ENCODE data around the gene SLC7A1. TPM values are rescaled to one million over a fixed set of nuclear protein-coding genes. Genes with fewer than 3 reads are reported as not detected.
A peak's percentile ranks its signal among the peaks of the same experiment; 100 is the strongest.

Gene SLC7A1
- total and polyA plus RNA-seq, 5 donors, result 4.5 to 43.1 (median 12.0) TPM

- Histone ChIP-seq H3K4me1 (ENCODE audit: control insufficient read depth, insufficient read depth, low read length) (peaks cover 5% of the 10 kb centered on the region), H3K27me3 (ENCODE audit: control insufficient read depth, insufficient read depth) (no peaks in the 10 kb centered on the region), H3K9me3 (ENCODE audit: control insufficient read depth, low read length) (no peaks in the 10 kb centered on the region), H3K27ac (ENCODE audit: low read length) (no peak overlapping the region), H3K4me3 (ENCODE audit: low read length) (no peak overlapping the region)
- WGBS, result 97% methylated on average over 3 of the region's 3 CpGs
- ATAC-seq (no peak), DNase-seq (no peak)
- intact Hi-C loops (cut with DNase I), result loop anchor here in 2 of 4 donors (10.0 kb wide), 2 partner anchors 75 to 185 kb away; partner anchors contain the start of gene SLC7A1 (in 1 of the 2)
These were observed 75.6 kb downstream of the SLC7A1 start for GRCh38 chr13:29519921-29520320.

DNA sequence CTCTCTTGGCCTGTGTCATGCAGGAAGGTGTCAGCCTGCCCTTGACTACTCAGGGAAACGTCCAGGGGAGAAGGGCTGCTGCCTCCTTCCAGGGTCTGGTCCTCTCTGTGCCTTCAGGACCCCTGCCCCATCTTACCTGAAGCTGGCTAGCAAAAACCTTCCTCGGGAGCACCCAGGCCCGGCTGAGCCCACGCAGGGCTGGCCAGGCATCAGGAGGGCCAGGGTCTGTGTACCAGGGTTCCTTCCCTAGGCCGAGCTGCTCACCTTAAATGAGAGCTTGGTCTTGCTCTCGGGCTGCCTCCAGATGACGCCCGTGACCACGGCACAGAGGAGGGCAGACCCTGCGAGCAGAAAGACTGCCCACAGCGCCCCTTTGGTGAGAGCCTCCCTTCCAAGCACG lies 78.6 kb downstream of the SLC7A1 start:
- H3K27me3 ChIP-seq (ENCODE audit: control insufficient read depth, insufficient read depth), result no peaks in the 10 kb centered on the region
- DNase-seq, result no peak
- ATAC-seq, result no peak
- H3K9me3 ChIP-seq (ENCODE audit: control insufficient read depth, low read length), result no peaks in the 10 kb centered on the region
- 93% methylated on average over 12 of the region's 12 CpGs for WGBS
- H3K27ac ChIP-seq (ENCODE audit: low read length), result no peak overlapping the region
- intact Hi-C loops (cut with DNase I), result no loop called here
- no peaks in the 10 kb centered on the region for H3K4me1 ChIP-seq (ENCODE audit: control insufficient read depth, insufficient read depth, low read length)
- no peak overlapping the region for H3K4me3 ChIP-seq (ENCODE audit: low read length)

DNA sequence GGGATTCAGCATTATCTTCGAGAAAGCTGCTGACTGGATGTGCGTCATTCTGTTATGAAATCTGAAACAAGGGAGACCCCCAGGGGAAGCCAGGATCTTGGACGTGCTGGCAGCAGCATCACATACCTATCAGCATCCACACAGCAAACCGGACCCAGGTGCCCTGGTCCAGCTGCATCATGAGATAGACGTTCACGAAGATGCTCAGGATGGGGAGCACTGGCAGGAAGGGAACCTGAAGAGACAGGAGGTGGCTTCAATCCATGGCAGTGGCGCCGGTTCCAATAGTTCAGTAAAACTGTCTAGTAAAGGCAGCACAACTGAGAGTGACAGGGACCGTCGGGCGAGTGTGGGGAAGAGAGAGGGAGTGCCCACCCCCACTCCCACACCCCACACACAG lies 79.5 kb downstream of the SLC7A1 start:
- no peak for ATAC-seq
- Histone ChIP-seq H3K4me1 (ENCODE audit: control insufficient read depth, insufficient read depth, low read length) (no peaks in the 10 kb centered on the region), H3K27me3 (ENCODE audit: control insufficient read depth, insufficient read depth) (no peaks in the 10 kb centered on the region), H3K9me3 (ENCODE audit: control insufficient read depth, low read length) (no peaks in the 10 kb centered on the region), H3K27ac (ENCODE audit: low read length) (no peak overlapping the region), H3K4me3 (ENCODE audit: low read length) (no peak overlapping the region)
- intact Hi-C loops (cut with DNase I), result no loop called here
- 92% methylated on average over 11 of the region's 11 CpGs for WGBS
- no peak for DNase-seq

- Histone ChIP-seq H3K4me3 (ENCODE audit: low read length) (no peak overlapping the region), H3K4me1 (ENCODE audit: control insufficient read depth, insufficient read depth, low read length) (no peaks in the 10 kb centered on the region), H3K27ac (ENCODE audit: low read length) (no peak overlapping the region), H3K27me3 (ENCODE audit: control insufficient read depth, insufficient read depth) (no peaks in the 10 kb centered on the region), H3K9me3 (ENCODE audit: control insufficient read depth, low read length) (no peaks in the 10 kb centered on the region)
- intact Hi-C loops (cut with DNase I), result no loop called here
- 93% methylated on average over 7 of the region's 7 CpGs for WGBS
- DNase-seq (no peak), ATAC-seq (no peak)
These were observed 80.1 kb downstream of the SLC7A1 start for GRCh38 chr13:29515372-29515771.

- WGBS, result 80% methylated on average over 13 of the region's 13 CpGs
- ATAC-seq (no peak), DNase-seq (no peak)
- Histone ChIP-seq H3K27ac (ENCODE audit: low read length) (no peak overlapping the region), H3K27me3 (ENCODE audit: control insufficient read depth, insufficient read depth) (no peaks in the 10 kb centered on the region), H3K4me1 (ENCODE audit: control insufficient read depth, insufficient read depth, low read length) (no peaks in the 10 kb centered on the region), H3K4me3 (ENCODE audit: low read length) (no peak overlapping the region), H3K9me3 (ENCODE audit: control insufficient read depth, low read length) (no peaks in the 10 kb centered on the region)
- intact Hi-C loops (cut with DNase I), result loop anchor here in 1 of 4 donors (5.0 kb wide), 1 partner anchor 602 kb away; no protein-coding TSS in a partner anchor
These were observed 80.7 kb downstream of the SLC7A1 start for GRCh38 chr13:29514720-29515310.

DNA sequence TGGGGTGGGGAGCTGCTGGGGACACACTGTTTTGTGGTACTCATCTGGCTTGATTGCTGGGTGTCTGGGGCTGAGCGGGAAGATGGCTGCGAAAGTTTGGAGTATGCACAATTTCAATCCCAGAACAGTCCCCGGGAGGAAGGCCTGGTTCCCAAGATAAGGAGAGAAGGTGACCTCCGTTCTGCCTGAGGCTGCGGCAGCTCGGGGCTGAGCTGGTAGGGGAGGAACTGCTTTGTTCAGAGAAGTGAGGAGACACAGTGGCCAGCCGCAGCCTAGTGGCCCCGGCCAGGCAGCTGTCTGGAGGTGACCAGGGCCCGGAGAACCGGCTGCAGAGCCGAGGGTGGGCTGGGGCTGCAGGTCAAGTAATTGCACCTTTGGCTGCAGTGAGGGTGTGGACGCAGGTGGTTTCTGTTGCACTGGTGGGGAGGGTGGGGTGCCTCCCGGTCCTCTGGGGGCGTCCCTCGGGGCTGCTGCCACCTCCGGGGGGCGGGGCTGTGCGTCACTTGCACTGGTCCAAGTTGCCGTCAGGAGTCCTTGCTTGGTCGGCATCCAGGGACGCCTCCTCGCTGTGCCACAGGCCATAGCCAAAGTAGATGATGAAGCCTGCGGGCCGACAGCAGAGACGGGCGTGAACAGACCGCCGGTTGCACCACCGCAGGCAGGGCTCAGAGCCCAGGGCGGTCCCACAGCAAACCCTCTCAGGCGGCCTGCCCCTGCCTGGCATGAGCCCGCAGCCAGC lies 81.3 kb downstream of the SLC7A1 start:
- intact Hi-C loops (cut with DNase I), result loop anchor here in 1 of 4 donors (5.0 kb wide), 1 partner anchor 603 kb away; no protein-coding TSS in a partner anchor

GRCh38 chr13:29513002-29513980 lies 82.2 kb downstream of the SLC7A1 start:
- no peak for ATAC-seq
- WGBS, result 94% methylated on average over 24 of the region's 24 CpGs

More for the DNA sequence above, 81.3 kb downstream of the SLC7A1 start:
- no peak overlapping the region for H3K4me3 ChIP-seq (ENCODE audit: low read length)
- no peaks in the 10 kb centered on the region for H3K27me3 ChIP-seq (ENCODE audit: control insufficient read depth, insufficient read depth)
- 88% methylated on average over 32 of the region's 32 CpGs for WGBS
- H3K27ac ChIP-seq (ENCODE audit: low read length), result no peak overlapping the region
- no peaks in the 10 kb centered on the region for H3K9me3 ChIP-seq (ENCODE audit: control insufficient read depth, low read length)
- ATAC-seq (peak; percentile 9 to 45), DNase-seq (no peak)
- H3K4me1 ChIP-seq (ENCODE audit: control insufficient read depth, insufficient read depth, low read length), result no peaks in the 10 kb centered on the region

DNA sequence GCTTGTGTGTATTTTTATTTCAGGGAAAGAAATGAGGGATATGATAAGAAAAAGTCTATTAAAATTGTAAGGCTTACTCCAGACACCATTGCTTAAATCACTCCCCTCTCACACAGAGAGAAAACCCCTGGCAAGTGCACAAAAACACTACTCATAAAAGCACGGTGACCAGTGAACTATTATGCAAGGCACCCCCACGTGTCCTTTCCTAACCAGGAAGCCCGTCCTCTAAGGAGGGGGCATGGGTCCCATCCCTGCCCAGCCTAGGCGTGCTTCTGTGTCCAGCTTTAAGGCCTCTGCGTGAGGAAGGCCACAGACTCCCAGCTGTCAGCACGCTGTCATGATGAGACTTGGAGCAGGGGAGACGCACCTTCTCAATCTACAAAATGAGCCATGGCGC lies 83.5 kb downstream of the SLC7A1 start:
- DNase-seq, result no peak
- H3K27me3 ChIP-seq (ENCODE audit: control insufficient read depth, insufficient read depth), result no peaks in the 10 kb centered on the region
- no peaks in the 10 kb centered on the region for H3K4me1 ChIP-seq (ENCODE audit: control insufficient read depth, insufficient read depth, low read length)
- intact Hi-C loops (cut with DNase I), result loop anchor here in 1 of 4 donors (5.0 kb wide), 1 partner anchor 605 kb away; no protein-coding TSS in a partner anchor
- no peaks in the 10 kb centered on the region for H3K9me3 ChIP-seq (ENCODE audit: control insufficient read depth, low read length)
- H3K4me3 ChIP-seq (ENCODE audit: low read length), result no peak overlapping the region
- no peak for ATAC-seq
- H3K27ac ChIP-seq (ENCODE audit: low read length), result no peak overlapping the region
- 79% methylated on average over 8 of the region's 8 CpGs for WGBS

More at GRCh38 chr13:29513002-29513980, 82.2 kb downstream of the SLC7A1 start:
- no peak overlapping the region for H3K27ac ChIP-seq (ENCODE audit: low read length)
- H3K9me3 ChIP-seq (ENCODE audit: control insufficient read depth, low read length), result no peaks in the 10 kb centered on the region
- no peaks in the 10 kb centered on the region for H3K27me3 ChIP-seq (ENCODE audit: control insufficient read depth, insufficient read depth)
- H3K4me3 ChIP-seq (ENCODE audit: low read length), result no peak overlapping the region
- intact Hi-C loops (cut with DNase I), result loop anchor here in 1 of 4 donors (5.0 kb wide), 1 partner anchor 604 kb away; no protein-coding TSS in a partner anchor
- no peaks in the 10 kb centered on the region for H3K4me1 ChIP-seq (ENCODE audit: control insufficient read depth, insufficient read depth, low read length)
- no peak for DNase-seq

DNA sequence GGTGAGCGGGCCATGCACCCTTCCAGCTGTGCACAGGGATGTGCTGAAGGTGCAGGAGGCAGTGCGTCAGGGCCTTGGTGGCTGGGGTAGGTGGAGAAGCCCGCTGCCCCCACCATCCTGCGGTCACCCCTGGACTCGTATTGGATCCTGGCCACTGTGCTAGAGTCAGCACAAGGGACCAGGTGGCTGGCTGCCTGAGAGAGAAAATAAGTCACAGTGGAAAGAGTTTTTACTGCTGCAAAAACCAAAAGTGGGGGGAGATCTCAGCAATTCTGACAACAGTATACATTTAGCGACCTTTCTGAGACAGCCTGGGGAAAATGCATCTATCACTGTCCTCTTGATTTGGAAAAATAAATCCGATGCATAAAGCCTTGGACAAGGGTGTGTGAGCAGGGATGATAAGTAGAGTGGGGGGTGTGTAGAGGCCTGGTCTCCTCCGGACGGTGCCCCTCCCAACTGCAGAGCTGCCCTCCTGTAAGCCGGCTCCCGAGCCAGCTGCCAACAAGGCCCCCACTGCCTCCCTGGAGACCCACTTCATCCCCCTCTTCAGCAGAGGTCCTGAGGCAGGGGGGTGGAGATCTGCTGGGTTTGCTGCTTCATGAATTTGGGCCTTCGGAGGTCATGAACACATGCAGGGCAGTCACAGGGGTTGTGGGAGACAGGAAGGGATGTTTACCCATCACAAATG lies 84.2 kb downstream of the SLC7A1 start:
- no peaks in the 10 kb centered on the region for H3K4me1 ChIP-seq (ENCODE audit: control insufficient read depth, insufficient read depth, low read length)
- no peak overlapping the region for H3K4me3 ChIP-seq (ENCODE audit: low read length)
- no peaks in the 10 kb centered on the region for H3K9me3 ChIP-seq (ENCODE audit: control insufficient read depth, low read length)
- intact Hi-C loops (cut with DNase I), result loop anchor here in 1 of 4 donors (5.0 kb wide), 1 partner anchor 606 kb away; no protein-coding TSS in a partner anchor
- DNase-seq, result no peak
- WGBS, result 91% methylated on average over 12 of the region's 12 CpGs
- no peak for ATAC-seq
- H3K27ac ChIP-seq (ENCODE audit: low read length), result no peak overlapping the region
- H3K27me3 ChIP-seq (ENCODE audit: control insufficient read depth, insufficient read depth), result no peaks in the 10 kb centered on the region

DNA sequence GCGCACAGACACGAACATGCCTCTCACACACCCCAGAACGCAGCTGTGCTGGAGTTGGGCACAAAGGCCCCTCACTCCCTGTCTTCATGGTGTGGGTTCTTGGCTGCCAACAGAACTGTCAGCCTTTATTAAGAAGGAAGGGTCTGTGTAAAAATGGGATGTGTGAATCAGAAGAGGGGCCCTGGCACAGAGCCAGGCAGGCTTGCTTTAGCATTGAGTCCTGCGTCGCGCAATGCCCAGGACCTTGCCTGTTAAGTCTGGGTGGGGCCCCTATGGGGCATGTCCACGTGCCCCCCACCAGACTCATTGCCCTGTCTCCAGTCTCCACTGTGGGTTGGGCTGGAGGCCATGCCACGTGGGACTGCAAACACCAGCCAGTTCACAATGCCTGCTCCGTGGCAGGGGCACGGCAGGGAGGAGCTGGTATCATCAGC lies 84.8 kb downstream of the SLC7A1 start:
- intact Hi-C loops (cut with DNase I), result loop anchor here in 1 of 4 donors (5.0 kb wide), 1 partner anchor 607 kb away; no protein-coding TSS in a partner anchor
- peak in 1 of 3 donors; percentile 56 for DNase-seq
- no peaks in the 10 kb centered on the region for H3K27me3 ChIP-seq (ENCODE audit: control insufficient read depth, insufficient read depth)
- H3K4me3 ChIP-seq (ENCODE audit: low read length), result no peak overlapping the region
- no peaks in the 10 kb centered on the region for H3K4me1 ChIP-seq (ENCODE audit: control insufficient read depth, insufficient read depth, low read length)
- no peak overlapping the region for H3K27ac ChIP-seq (ENCODE audit: low read length)
- 91% methylated on average over 10 of the region's 10 CpGs for WGBS
- no peak for ATAC-seq
- H3K9me3 ChIP-seq (ENCODE audit: control insufficient read depth, low read length), result no peaks in the 10 kb centered on the region

All from right cardiac atrium (tissue), 5 donors.